ACC112 (cell line): ENCODE results near the gene SARDH.

Experiments used
- H2AFZ ChIP-seq: fragments of 200-600 bp; sonication (generic); one replicate; pipeline ENCODE4 v1.6.0; 2017; ENCODE audit warnings: antibody characterized with exemption, low read length; ENCODE audit not compliant: unreplicated experiment
- H3K27ac ChIP-seq: fragments of 200-600 bp; sonication (generic); 2 replicates; pipeline ENCODE4 v1.5.1; 2014; ENCODE audit warnings: low read depth, mild to moderate bottlenecking, antibody characterized with exemption, low read length, moderate library complexity
- H3K27me3 ChIP-seq: fragments of 200-600 bp; sonication (generic); 2 replicates; pipeline ENCODE4 v1.6.1; 2014; ENCODE audit warnings: mild to moderate bottlenecking, antibody characterized with exemption, low read length, moderate library complexity, mixed read lengths; ENCODE audit not compliant: insufficient read depth
- H3K36me3 ChIP-seq: fragments of 200-600 bp; sonication (generic); 2 replicates; pipeline ENCODE4 v1.6.1; 2016; ENCODE audit warnings: mild to moderate bottlenecking, antibody characterized with exemption, low read length, moderate library complexity, mixed read lengths; ENCODE audit not compliant: insufficient read depth
- H3K4me1 ChIP-seq: fragments of 200-600 bp; sonication (generic); one replicate; pipeline ENCODE4 v1.6.1; 2016; ENCODE audit warnings: low read length, mixed read lengths; ENCODE audit not compliant: insufficient read depth, unreplicated experiment, control insufficient read depth
- H3K4me3 ChIP-seq: fragments of 200-600 bp; sonication (generic); 2 replicates; pipeline ENCODE4 v1.5.1; 2014; ENCODE audit warnings: mild to moderate bottlenecking, low read depth, low read length
- H3K79me2 ChIP-seq: fragments of 200-600 bp; sonication (generic); one replicate; pipeline ENCODE4 v1.6.0; 2016; ENCODE audit warnings: low read length; ENCODE audit not compliant: control insufficient read depth, unreplicated experiment, insufficient read depth

SARDH gene

GRCh38 chr9:133737071-133737773 lies 930 bp downstream of the SARDH start:
- H3K4me3 ChIP-seq, result peak overlapping the region; percentile 76
- H2AFZ ChIP-seq, result no peak overlapping the region

GRCh38 chr9:133735931-133736330 lies 2.2 kb downstream of the SARDH start:
- no peaks in the 10 kb centered on the region for H3K36me3 ChIP-seq
- H3K79me2 ChIP-seq, result no peaks in the 10 kb centered on the region
- no peak overlapping the region for H2AFZ ChIP-seq
- H3K27ac ChIP-seq, result no peak overlapping the region
- H3K4me3 ChIP-seq, result no peak overlapping the region
- H3K27me3 ChIP-seq, result no peaks in the 10 kb centered on the region
- peaks cover 9% of the 10 kb centered on the region for H3K4me1 ChIP-seq

More at GRCh38 chr9:133737071-133737773, 930 bp downstream of the SARDH start:
- Histone ChIP-seq H3K4me1 (peaks cover 9% of the 10 kb centered on the region), H3K27me3 (no peaks in the 10 kb centered on the region), H3K27ac (no peak overlapping the region), H3K79me2 (no peaks in the 10 kb centered on the region), H3K36me3 (no peaks in the 10 kb centered on the region)

GRCh38 chr9:133735415-133735775 lies 2.8 kb downstream of the SARDH start:
- Histone ChIP-seq H3K4me1 (peaks cover 9% of the 10 kb centered on the region), H3K27ac (no peak overlapping the region), H3K4me3 (no peak overlapping the region), H3K27me3 (no peaks in the 10 kb centered on the region), H2AFZ (no peak overlapping the region), H3K79me2 (no peaks in the 10 kb centered on the region), H3K36me3 (no peaks in the 10 kb centered on the region)

- H3K27ac ChIP-seq, result no peak overlapping the region
- no peak overlapping the region for H2AFZ ChIP-seq
- no peaks in the 10 kb centered on the region for H3K27me3 ChIP-seq
- H3K4me1 ChIP-seq, result peaks cover 9% of the 10 kb centered on the region
- no peaks in the 10 kb centered on the region for H3K36me3 ChIP-seq
- no peak overlapping the region for H3K4me3 ChIP-seq
- H3K79me2 ChIP-seq, result no peaks in the 10 kb centered on the region
Measured at GRCh38 chr9:133734590-133735414, 3.4 kb downstream of the SARDH start.

GRCh38 chr9:133733796-133734533 lies 4.2 kb downstream of the SARDH start:
- Histone ChIP-seq H3K27ac (no peak overlapping the region), H3K27me3 (no peaks in the 10 kb centered on the region), H2AFZ (no peak overlapping the region), H3K4me3 (no peak overlapping the region), H3K79me2 (no peaks in the 10 kb centered on the region), H3K36me3 (no peaks in the 10 kb centered on the region), H3K4me1 (peaks cover 9% of the 10 kb centered on the region)

DNA sequence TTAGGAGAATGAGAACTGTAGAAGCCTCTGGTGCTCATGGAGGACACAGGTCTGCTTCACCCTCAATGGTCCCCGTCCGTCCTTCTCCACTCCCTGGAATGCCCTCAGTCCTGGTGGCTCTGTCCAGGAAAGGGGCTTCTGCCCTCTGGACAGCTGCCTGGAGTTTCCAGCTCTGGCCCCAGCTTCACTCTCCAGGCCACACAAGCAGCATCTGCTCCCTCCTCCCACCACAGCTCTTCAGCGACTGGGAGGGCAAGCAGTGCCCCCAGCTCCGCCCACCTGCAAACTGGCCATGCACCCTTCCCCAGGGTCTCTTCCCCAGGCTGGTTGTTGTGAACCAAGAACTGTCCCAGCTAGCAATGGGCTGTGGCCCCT lies 4.7 kb downstream of the SARDH start:
- no peaks in the 10 kb centered on the region for H3K27me3 ChIP-seq
- peaks cover 9% of the 10 kb centered on the region for H3K4me1 ChIP-seq
- no peak overlapping the region for H3K27ac ChIP-seq
- H3K4me3 ChIP-seq, result no peak overlapping the region
- H2AFZ ChIP-seq, result no peak overlapping the region
- H3K79me2 ChIP-seq, result no peaks in the 10 kb centered on the region
- no peaks in the 10 kb centered on the region for H3K36me3 ChIP-seq

DNA sequence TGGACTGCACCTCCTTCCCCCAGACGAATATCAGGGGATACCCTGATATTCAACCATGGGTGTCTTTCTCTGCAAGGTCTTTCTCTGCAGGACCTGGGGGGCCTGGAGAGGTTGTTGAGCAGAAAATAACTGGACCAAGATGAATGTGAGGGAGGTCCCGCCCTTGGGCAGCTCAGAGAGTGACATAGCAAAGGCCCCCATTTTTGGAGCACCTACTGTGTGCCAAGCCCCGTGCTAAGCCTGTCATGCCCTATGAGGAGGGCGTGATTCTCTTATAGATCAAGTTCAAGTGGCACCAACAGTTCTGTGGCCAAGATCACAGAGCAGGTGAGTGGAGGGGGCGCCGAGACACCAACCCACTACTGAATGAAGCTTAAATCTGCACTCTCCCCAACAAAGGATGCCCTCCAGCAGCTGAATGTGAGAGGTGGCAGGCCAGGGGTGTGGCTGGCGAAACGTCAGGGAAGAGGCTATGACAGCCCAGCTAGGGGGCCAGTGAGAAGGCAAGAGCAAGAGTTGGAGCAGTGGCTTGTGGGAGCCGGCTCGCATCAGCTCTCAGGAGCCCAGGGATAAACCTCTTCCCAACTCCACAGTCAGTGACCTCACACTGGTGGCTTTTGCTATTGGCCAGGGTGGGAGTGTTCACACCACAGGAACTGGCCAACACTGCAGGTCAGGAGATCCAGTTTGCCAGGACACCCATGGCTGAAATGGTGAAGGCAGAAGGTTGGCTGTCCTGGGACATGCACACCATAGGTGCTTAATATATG lies 5.3 kb downstream of the SARDH start:
- H3K4me3 ChIP-seq, result no peak overlapping the region
- no peaks in the 10 kb centered on the region for H3K36me3 ChIP-seq
- no peaks in the 10 kb centered on the region for H3K27me3 ChIP-seq
- no peak overlapping the region for H2AFZ ChIP-seq
- peaks cover 8% of the 10 kb centered on the region for H3K4me1 ChIP-seq
- no peaks in the 10 kb centered on the region for H3K79me2 ChIP-seq
- no peak overlapping the region for H3K27ac ChIP-seq

DNA sequence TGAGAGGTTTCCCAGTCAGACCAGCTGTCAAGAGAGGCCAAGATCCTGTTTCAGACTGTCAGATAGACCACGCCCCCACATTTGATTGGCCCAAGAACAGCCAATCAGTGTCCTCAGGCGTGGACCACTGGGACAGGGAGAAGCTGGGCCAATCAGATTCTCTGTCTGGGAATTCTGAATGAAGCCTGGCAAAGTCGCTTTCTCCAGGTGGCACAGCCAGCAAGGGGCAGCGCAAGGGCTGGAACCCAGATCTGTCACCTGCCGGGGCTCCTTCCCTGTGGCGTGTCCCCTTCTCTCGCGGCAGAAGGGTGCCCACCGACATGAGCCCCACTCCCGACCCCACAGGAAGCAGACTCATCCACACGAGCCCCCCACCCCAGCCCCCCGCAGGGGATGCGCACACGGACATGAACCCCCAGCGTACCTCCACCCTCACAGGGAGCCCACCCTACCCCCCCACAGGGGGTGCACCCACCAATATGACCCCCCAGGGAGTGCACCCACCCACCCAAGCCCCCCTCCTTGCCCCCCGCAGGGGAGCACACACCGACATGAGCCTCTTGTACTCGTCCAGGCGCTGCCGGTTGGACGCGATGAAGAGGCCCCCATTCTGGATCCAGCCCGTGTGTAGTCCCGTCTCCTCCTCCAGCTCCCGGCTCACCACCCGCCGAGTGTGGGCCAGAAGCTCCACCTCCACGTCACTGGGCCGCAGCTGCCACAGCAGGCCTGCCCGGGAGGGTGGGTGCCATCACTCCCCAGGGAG lies 6.1 kb downstream of the SARDH start:
- peaks cover under 1% of the 10 kb centered on the region for H3K4me1 ChIP-seq
- H2AFZ ChIP-seq, result no peak overlapping the region
- no peak overlapping the region for H3K4me3 ChIP-seq
- no peak overlapping the region for H3K27ac ChIP-seq
- H3K36me3 ChIP-seq, result no peaks in the 10 kb centered on the region
- no peaks in the 10 kb centered on the region for H3K79me2 ChIP-seq
- H3K27me3 ChIP-seq, result no peaks in the 10 kb centered on the region

- Histone ChIP-seq H3K36me3 (no peaks in the 10 kb centered on the region), H3K27me3 (no peaks in the 10 kb centered on the region), H3K4me3 (no peak overlapping the region), H3K4me1 (no peaks in the 10 kb centered on the region), H3K27ac (no peak overlapping the region), H2AFZ (no peak overlapping the region), H3K79me2 (no peaks in the 10 kb centered on the region)
Measured at GRCh38 chr9:133730994-133731715, 7.0 kb downstream of the SARDH start.
